Peyer's patch (tissue), 4 donors: Measurements from ENCODE around the gene RLN3.

Experiments
- POLR2A ChIP-seq, 2 donors: fragments of 450-650 bp; IDR thresholded peaks; one replicate each; pipeline ENCODE4 v1.5.1; 2017; ENCODE audit warnings: antibody characterized with exemption in 2 of 2, mild to moderate bottlenecking in 2 of 2, moderate library complexity in 2 of 2
- TF ChIP-seq, protein P1 (sequence below), 6 experiments: fragments of 450-650 bp in 4 of 6; fragments of 200-600 bp in 2 of 6; sonication (generic) in 1 of 6; IDR thresholded peaks; one replicate each; pipeline ENCODE4 v1.5.1; 2017 to 2019; ENCODE audit warnings: antibody characterized with exemption in 6 of 6, mild to moderate bottlenecking in 3 of 6, moderate library complexity in 1 of 6

DNA sequence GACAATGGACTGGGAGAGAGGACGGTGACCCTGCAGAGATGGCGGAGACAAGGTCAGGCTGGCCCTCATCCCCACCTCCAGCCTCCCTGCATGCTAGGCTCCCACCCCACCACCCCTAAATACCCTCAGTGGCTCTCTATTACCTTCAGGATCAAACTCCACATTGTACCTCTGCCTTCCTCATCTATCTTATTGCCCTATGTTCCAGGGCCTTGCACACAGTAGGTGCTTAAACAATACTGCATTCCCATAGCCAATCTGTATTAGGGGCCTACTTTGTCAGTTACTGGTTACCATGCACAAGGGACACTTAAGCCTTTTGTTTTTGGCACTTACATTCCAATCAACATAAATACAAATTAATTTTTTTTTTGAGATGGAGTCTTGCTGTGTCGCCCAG lies 27.4 kb downstream of the RLN3 start:
- TF ChIP-seq POLR2A (IDR thresholded peaks at IDR 0.05): no peak
- TF ChIP-seq, protein P1, sequence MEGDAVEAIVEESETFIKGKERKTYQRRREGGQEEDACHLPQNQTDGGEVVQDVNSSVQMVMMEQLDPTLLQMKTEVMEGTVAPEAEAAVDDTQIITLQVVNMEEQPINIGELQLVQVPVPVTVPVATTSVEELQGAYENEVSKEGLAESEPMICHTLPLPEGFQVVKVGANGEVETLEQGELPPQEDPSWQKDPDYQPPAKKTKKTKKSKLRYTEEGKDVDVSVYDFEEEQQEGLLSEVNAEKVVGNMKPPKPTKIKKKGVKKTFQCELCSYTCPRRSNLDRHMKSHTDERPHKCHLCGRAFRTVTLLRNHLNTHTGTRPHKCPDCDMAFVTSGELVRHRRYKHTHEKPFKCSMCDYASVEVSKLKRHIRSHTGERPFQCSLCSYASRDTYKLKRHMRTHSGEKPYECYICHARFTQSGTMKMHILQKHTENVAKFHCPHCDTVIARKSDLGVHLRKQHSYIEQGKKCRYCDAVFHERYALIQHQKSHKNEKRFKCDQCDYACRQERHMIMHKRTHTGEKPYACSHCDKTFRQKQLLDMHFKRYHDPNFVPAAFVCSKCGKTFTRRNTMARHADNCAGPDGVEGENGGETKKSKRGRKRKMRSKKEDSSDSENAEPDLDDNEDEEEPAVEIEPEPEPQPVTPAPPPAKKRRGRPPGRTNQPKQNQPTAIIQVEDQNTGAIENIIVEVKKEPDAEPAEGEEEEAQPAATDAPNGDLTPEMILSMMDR (IDR thresholded peaks at IDR 0.05): no peak
